HL-60 (cell line): ENCODE data around the gene SAMM50.

ENCODE experiments used
- DNase-seq, 2 experiments: peaks; one replicate each; pipeline ENCODE4 v3.0.0-alpha.2; 2010 to 2020; ENCODE audit warnings: low read depth in 1 of 2, low spot score in 1 of 2
- H3K27ac ChIP-seq: fragments of 250-450 bp; sonication (Bioruptor Pico); replicated peaks from 2 replicates; pipeline ENCODE4 v1.5.1; 2020; ENCODE audit warnings: mild to moderate bottlenecking, moderate library complexity
- H3K27me3 ChIP-seq: fragments of 250-450 bp; sonication (Bioruptor Pico); 2 replicates; pipeline ENCODE4 v1.5.1; 2021; ENCODE audit warnings: mild to moderate bottlenecking, moderate library complexity; ENCODE audit not compliant: insufficient read depth, poor library complexity, severe bottlenecking
- H3K4me3 ChIP-seq: replicated peaks from 2 replicates; pipeline ENCODE4 v1.5.1; 2011; ENCODE audit warnings: mild to moderate bottlenecking, control low read depth, low read length; ENCODE audit not compliant: insufficient read depth
- CTCF ChIP-seq: IDR thresholded peaks from one replicate; pipeline ENCODE4 v1.5.1; 2011; ENCODE audit warnings: low read length, control low read depth, inconsistent platforms; ENCODE audit not compliant: insufficient read depth
- GABPA ChIP-seq: IDR thresholded peaks from 2 replicates; pipeline ENCODE4 v1.6.1; 2012; ENCODE audit warnings: low read depth
- POLR2AphosphoS5 ChIP-seq: IDR thresholded peaks from 2 replicates; pipeline ENCODE4 v1.6.1; 2012; ENCODE audit warnings: low read depth
- REST ChIP-seq: IDR thresholded peaks from 2 replicates; pipeline ENCODE4 v1.6.1; 2012; ENCODE audit warnings: low read depth; ENCODE audit not compliant: insufficient replicate concordance
- SPI1 ChIP-seq: IDR thresholded peaks from 2 replicates; pipeline ENCODE4 v1.6.1; 2012; ENCODE audit warnings: low read depth, mild to moderate bottlenecking, borderline replicate concordance

Gene SAMM50

GRCh38 chr22:44018594-44018993 lies 63.4 kb downstream of the SAMM50 start:
- no peak overlapping the region for H3K4me3 ChIP-seq
- no peak for DNase-seq
- TF ChIP-seq GABPA (no peak), REST (no peak), SPI1 (no peak), POLR2AphosphoS5 (no peak), CTCF (no peak)
- H3K27me3 ChIP-seq, result no peaks in the 10 kb centered on the region
- H3K27ac ChIP-seq, result no peak overlapping the region

GRCh38 chr22:44019416-44019815 lies 64.2 kb downstream of the SAMM50 start:
- H3K27ac ChIP-seq, result no peak overlapping the region
- H3K27me3 ChIP-seq, result no peaks in the 10 kb centered on the region
- no peak for DNase-seq
- TF ChIP-seq GABPA, result no peak
- TF ChIP-seq POLR2AphosphoS5, result no peak
- TF ChIP-seq SPI1, result no peak
- no peak overlapping the region for H3K4me3 ChIP-seq

- TF ChIP-seq REST, result no peak
- TF ChIP-seq SPI1, result no peak
- TF ChIP-seq GABPA, result no peak
- no peak for TF ChIP-seq CTCF
- no peak for TF ChIP-seq POLR2AphosphoS5
- H3K27ac ChIP-seq, result no peak overlapping the region
- DNase-seq, result no peak
- H3K27me3 ChIP-seq, result no peaks in the 10 kb centered on the region
- no peak overlapping the region for H3K4me3 ChIP-seq
These were observed 64.6 kb downstream of the SAMM50 start for GRCh38 chr22:44019846-44020245.

- H3K27me3 ChIP-seq, result no peaks in the 10 kb centered on the region
- TF ChIP-seq POLR2AphosphoS5, result no peak
- H3K27ac ChIP-seq, result no peak overlapping the region
- DNase-seq, result no peak
- no peak overlapping the region for H3K4me3 ChIP-seq
These were observed 65.7 kb downstream of the SAMM50 start for GRCh38 chr22:44020981-44021380.
